ENCODE data around the gene PDE6A.

DNA sequence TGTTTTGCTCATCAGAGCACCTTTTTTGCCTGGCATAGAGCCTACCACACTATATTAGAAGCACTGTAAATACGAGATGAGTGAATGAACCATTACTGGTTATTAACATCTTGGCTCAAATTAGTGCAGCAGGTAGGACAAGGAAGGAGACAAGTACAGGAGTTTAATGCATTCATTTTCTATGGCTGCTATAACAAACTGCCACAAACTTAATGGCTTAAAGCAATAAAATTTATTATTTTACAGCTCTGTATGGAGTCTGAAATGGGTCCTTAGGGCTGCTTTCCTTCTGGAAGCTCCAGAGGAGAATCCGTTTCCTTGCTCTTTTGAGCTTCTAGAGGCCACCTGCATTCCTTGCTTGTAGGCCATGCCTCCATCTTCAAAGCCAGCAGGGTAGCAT, 59.1 kb downstream of the PDE6A start:
- TF ChIP-seq POLR2AphosphoS5 (IDR thresholded peaks at IDR 0.05; ENCODE audit: insufficient read depth, low read depth, low read length) (no peak), POLR2A (IDR thresholded peaks at IDR 0.05; ENCODE audit: low read depth, low read length) (no peak), EZH2 (IDR thresholded peaks at IDR 0.05; ENCODE audit: borderline replicate concordance, low read depth, low read length, severe bottlenecking) (no peak), GATA2 (IDR thresholded peaks at IDR 0.05; ENCODE audit: insufficient read depth, insufficient read length, low read depth, low read length) (no peak)
- TF ChIP-seq, protein P1, sequence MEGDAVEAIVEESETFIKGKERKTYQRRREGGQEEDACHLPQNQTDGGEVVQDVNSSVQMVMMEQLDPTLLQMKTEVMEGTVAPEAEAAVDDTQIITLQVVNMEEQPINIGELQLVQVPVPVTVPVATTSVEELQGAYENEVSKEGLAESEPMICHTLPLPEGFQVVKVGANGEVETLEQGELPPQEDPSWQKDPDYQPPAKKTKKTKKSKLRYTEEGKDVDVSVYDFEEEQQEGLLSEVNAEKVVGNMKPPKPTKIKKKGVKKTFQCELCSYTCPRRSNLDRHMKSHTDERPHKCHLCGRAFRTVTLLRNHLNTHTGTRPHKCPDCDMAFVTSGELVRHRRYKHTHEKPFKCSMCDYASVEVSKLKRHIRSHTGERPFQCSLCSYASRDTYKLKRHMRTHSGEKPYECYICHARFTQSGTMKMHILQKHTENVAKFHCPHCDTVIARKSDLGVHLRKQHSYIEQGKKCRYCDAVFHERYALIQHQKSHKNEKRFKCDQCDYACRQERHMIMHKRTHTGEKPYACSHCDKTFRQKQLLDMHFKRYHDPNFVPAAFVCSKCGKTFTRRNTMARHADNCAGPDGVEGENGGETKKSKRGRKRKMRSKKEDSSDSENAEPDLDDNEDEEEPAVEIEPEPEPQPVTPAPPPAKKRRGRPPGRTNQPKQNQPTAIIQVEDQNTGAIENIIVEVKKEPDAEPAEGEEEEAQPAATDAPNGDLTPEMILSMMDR (IDR thresholded peaks at IDR 0.05; ENCODE audit: extremely low read depth in 1 of 2, insufficient read depth in 1 of 2, low read depth in 1 of 2, low read length in 2 of 2) = no peak
